Neural progenitor cell (in vitro differentiated cells): ENCODE data around the gene PGBD5. TPM values are rescaled to one million over a fixed set of nuclear protein-coding genes. Genes with fewer than 3 reads are reported as not detected.

Experiments
- DNase-seq: peaks from one replicate; pipeline ENCODE4 v3.0.0-alpha.2; 2016; ENCODE audit warnings: low spot score
- H2AFZ ChIP-seq: fragments of 200-600 bp; sonication (generic); replicated peaks from 2 replicates; pipeline ENCODE4 v1.6.1; 2016; ENCODE audit warnings: antibody characterized with exemption
- H3F3A ChIP-seq: fragments of 200-600 bp; sonication (generic); 2 replicates; pipeline ENCODE4 v1.6.1; 2016; ENCODE audit warnings: antibody characterized with exemption, low read depth
- H3K27ac ChIP-seq: fragments of 200-600 bp; sonication (generic); 2 replicates; pipeline ENCODE4 v1.5.1; 2016; ENCODE audit warnings: mild to moderate bottlenecking
- H3K27me3 ChIP-seq: fragments of 200-600 bp; sonication (generic); 2 replicates; pipeline ENCODE4 v1.6.1; 2016; ENCODE audit warnings: mild to moderate bottlenecking, moderate library complexity
- H3K36me3 ChIP-seq: fragments of 200-600 bp; sonication (generic); 2 replicates; pipeline ENCODE4 v1.5.1; 2016
- H3K4me1 ChIP-seq: fragments of 200-600 bp; sonication (generic); 2 replicates; pipeline ENCODE4 v1.6.1; 2016; ENCODE audit warnings: mixed run types
- H3K4me2 ChIP-seq: fragments of 200-600 bp; sonication (generic); 2 replicates; pipeline ENCODE4 v1.6.1; 2016
- H3K4me3 ChIP-seq: fragments of 200-600 bp; sonication (generic); 2 replicates; pipeline ENCODE4 v1.5.1; 2016
- H3K79me2 ChIP-seq: fragments of 200-600 bp; sonication (generic); 2 replicates; pipeline ENCODE4 v1.6.1; 2016; ENCODE audit warnings: low read depth
- H3K9ac ChIP-seq: fragments of 200-600 bp; sonication (generic); 2 replicates; pipeline ENCODE4 v1.6.1; 2016
- H3K9me3 ChIP-seq: fragments of 200-600 bp; sonication (generic); 2 replicates; pipeline ENCODE4 v1.5.1; 2016; ENCODE audit warnings: low read depth
- H4K20me1 ChIP-seq: fragments of 200-600 bp; sonication (generic); 2 replicates; pipeline ENCODE4 v1.6.1; 2016; ENCODE audit warnings: low read depth
- H3K27ac Mint-ChIP-seq: 3 replicates; pipeline ENCODE4 v1.8.0; 2021; ENCODE audit warnings: mixed read lengths
- H3K27me3 Mint-ChIP-seq: 2 replicates; pipeline ENCODE4 v1.8.0; 2022; ENCODE audit warnings: low read depth, mild to moderate bottlenecking, inconsistent platforms, moderate library complexity, mixed read lengths; ENCODE audit not compliant: insufficient read depth
- H3K36me3 Mint-ChIP-seq: 3 replicates; pipeline ENCODE4 v1.8.0; 2021; ENCODE audit warnings: mixed read lengths
- H3K4me1 Mint-ChIP-seq: 3 replicates; pipeline ENCODE4 v1.8.0; 2021; ENCODE audit warnings: mixed read lengths
- H3K4me3 Mint-ChIP-seq: 3 replicates; pipeline ENCODE4 v1.8.0; 2021; ENCODE audit warnings: mild to moderate bottlenecking, moderate library complexity, mixed read lengths
- H3K9me3 Mint-ChIP-seq: 3 replicates; pipeline ENCODE4 v1.8.0; 2020; ENCODE audit warnings: mixed read lengths
- EZH2 ChIP-seq: fragments of 200-600 bp; sonication (generic); IDR thresholded peaks from 2 replicates; pipeline ENCODE4 v1.6.1; 2017; ENCODE audit warnings: antibody characterized with exemption, mild to moderate bottlenecking, moderate library complexity
- EZH2phosphoT487 ChIP-seq: fragments of 200-600 bp; sonication (generic); IDR thresholded peaks from 2 replicates; pipeline ENCODE4 v1.6.1; 2017; ENCODE audit warnings: antibody characterized with exemption
- total RNA-seq: library from RNA; depleted of rRNA; stranded (reverse); fragments of >200 nt; gene quantifications from 2 replicates; pipeline ENCODE4 v1.2.3, GENCODE V29; 2015; ENCODE audit warnings: low replicate concordance
- TF ChIP-seq, protein P1 (sequence below): fragments of 200-600 bp; sonication (generic); IDR thresholded peaks from 2 replicates; pipeline ENCODE4 v1.5.1; 2017; ENCODE audit warnings: antibody characterized with exemption, mild to moderate bottlenecking

The PGBD5 gene
- total RNA-seq, 1 donor from 2014 or later, result 1.2 TPM

GRCh38 chr1:230285351-230285750, 140.8 kb downstream of the PGBD5 start:
- Mint-ChIP-seq H3K27me3 (peaks cover 6% of the 10 kb centered on the region), H3K27ac (no peak overlapping the region), H3K9me3 (peaks cover 3% of the 10 kb centered on the region), H3K36me3 (peaks cover 12% of the 10 kb centered on the region), H3K4me1 (peaks cover 9% of the 10 kb centered on the region), H3K4me3 (no peak overlapping the region)
- peaks cover 5% of the 10 kb centered on the region for H3K4me1 ChIP-seq
- H3K36me3 ChIP-seq, result no peaks in the 10 kb centered on the region
- H3K27ac ChIP-seq, result no peak overlapping the region
- H3K79me2 ChIP-seq, result no peaks in the 10 kb centered on the region
- H2AFZ ChIP-seq, result no peak overlapping the region
- DNase-seq, result no peak
- H3K4me2 ChIP-seq, result no peak overlapping the region
- no peak overlapping the region for H3K4me3 ChIP-seq
- H3F3A ChIP-seq, result no peaks in the 10 kb centered on the region
- H3K9ac ChIP-seq, result no peak overlapping the region
- H3K9me3 ChIP-seq, result no peaks in the 10 kb centered on the region
- TF ChIP-seq EZH2, result no peak
- TF ChIP-seq EZH2phosphoT487, result no peak
- TF ChIP-seq, protein P1, sequence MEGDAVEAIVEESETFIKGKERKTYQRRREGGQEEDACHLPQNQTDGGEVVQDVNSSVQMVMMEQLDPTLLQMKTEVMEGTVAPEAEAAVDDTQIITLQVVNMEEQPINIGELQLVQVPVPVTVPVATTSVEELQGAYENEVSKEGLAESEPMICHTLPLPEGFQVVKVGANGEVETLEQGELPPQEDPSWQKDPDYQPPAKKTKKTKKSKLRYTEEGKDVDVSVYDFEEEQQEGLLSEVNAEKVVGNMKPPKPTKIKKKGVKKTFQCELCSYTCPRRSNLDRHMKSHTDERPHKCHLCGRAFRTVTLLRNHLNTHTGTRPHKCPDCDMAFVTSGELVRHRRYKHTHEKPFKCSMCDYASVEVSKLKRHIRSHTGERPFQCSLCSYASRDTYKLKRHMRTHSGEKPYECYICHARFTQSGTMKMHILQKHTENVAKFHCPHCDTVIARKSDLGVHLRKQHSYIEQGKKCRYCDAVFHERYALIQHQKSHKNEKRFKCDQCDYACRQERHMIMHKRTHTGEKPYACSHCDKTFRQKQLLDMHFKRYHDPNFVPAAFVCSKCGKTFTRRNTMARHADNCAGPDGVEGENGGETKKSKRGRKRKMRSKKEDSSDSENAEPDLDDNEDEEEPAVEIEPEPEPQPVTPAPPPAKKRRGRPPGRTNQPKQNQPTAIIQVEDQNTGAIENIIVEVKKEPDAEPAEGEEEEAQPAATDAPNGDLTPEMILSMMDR, result no peak
- no peaks in the 10 kb centered on the region for H3K27me3 ChIP-seq
- H4K20me1 ChIP-seq, result no peaks in the 10 kb centered on the region

GRCh38 chr1:230284891-230285290, 141.2 kb downstream of the PGBD5 start:
- no peaks in the 10 kb centered on the region for H3K27me3 ChIP-seq
- H3K36me3 Mint-ChIP-seq, result peaks cover 12% of the 10 kb centered on the region
- H3K36me3 ChIP-seq, result no peaks in the 10 kb centered on the region
- no peak for DNase-seq
- H3K4me3 ChIP-seq, result no peak overlapping the region
- H3K9ac ChIP-seq, result no peak overlapping the region
- peaks cover 5% of the 10 kb centered on the region for H3K4me1 ChIP-seq
- H3K79me2 ChIP-seq, result no peaks in the 10 kb centered on the region
- H3K9me3 Mint-ChIP-seq, result peaks cover 3% of the 10 kb centered on the region
- peaks cover 9% of the 10 kb centered on the region for H3K4me1 Mint-ChIP-seq
- no peaks in the 10 kb centered on the region for H3F3A ChIP-seq
- H3K27ac Mint-ChIP-seq, result peak overlapping the region; percentile 76
- H3K27me3 Mint-ChIP-seq, result peaks cover 7% of the 10 kb centered on the region
- TF ChIP-seq EZH2, result no peak
- no peak for TF ChIP-seq EZH2phosphoT487
- TF ChIP-seq, protein P1, result no peak
- no peak overlapping the region for H2AFZ ChIP-seq
- no peak overlapping the region for H3K4me2 ChIP-seq
- H3K27ac ChIP-seq, result no peak overlapping the region
- H3K4me3 Mint-ChIP-seq, result no peak overlapping the region
- H3K9me3 ChIP-seq, result no peaks in the 10 kb centered on the region
- no peaks in the 10 kb centered on the region for H4K20me1 ChIP-seq

- Mint-ChIP-seq H3K4me3 (no peak overlapping the region), H3K36me3 (peaks cover 15% of the 10 kb centered on the region), H3K9me3 (peaks cover 3% of the 10 kb centered on the region), H3K27me3 (peaks cover 7% of the 10 kb centered on the region), H3K4me1 (peaks cover 9% of the 10 kb centered on the region), H3K27ac (no peak overlapping the region)
- Histone ChIP-seq H3F3A (no peaks in the 10 kb centered on the region), H3K4me1 (peaks cover 5% of the 10 kb centered on the region), H3K27me3 (no peaks in the 10 kb centered on the region), H3K9me3 (no peaks in the 10 kb centered on the region), H2AFZ (no peak overlapping the region), H3K36me3 (no peaks in the 10 kb centered on the region), H3K4me2 (no peak overlapping the region), H4K20me1 (no peaks in the 10 kb centered on the region), H3K9ac (no peak overlapping the region), H3K27ac (no peak overlapping the region), H3K79me2 (no peaks in the 10 kb centered on the region), H3K4me3 (no peak overlapping the region)
- TF ChIP-seq, protein P1, result no peak
- no peak for TF ChIP-seq EZH2
- DNase-seq, result no peak
Measured at GRCh38 chr1:230283678-230284077, 142.5 kb downstream of the PGBD5 start.
